Neural progenitor cell (in vitro differentiated cells): ENCODE data around the gene HOXB4.

Experiments
- CTCF ChIP-seq: fragments of 200-600 bp; sonication (generic); IDR thresholded peaks from 2 replicates; pipeline ENCODE4 v1.5.1; 2017; ENCODE audit warnings: antibody characterized with exemption, mild to moderate bottlenecking
- EZH2phosphoT487 ChIP-seq: fragments of 200-600 bp; sonication (generic); IDR thresholded peaks from 2 replicates; pipeline ENCODE4 v1.6.1; 2017; ENCODE audit warnings: antibody characterized with exemption

GRCh38 chr17:48566717-48567116 is 11.4 kb downstream of the HOXB4 start:
- TF ChIP-seq CTCF (no peak), EZH2phosphoT487 (no peak)
